Fibroblast of pulmonary artery (primary cell): Measurements from ENCODE around the gene MOB3C.

Experiments used
- DNase-seq: peaks from one replicate; pipeline ENCODE4 v3.0.0-alpha.2; 2010; ENCODE audit warnings: low read depth
- H3K4me3 ChIP-seq: replicated peaks from 2 replicates; pipeline ENCODE4 v1.5.1; 2011; ENCODE audit warnings: low read depth, mild to moderate bottlenecking, control low read depth, low read length, moderate library complexity
- TF ChIP-seq, protein P1 (sequence below): IDR thresholded peaks from 2 replicates; pipeline ENCODE4 v1.5.1; 2011; ENCODE audit warnings: mild to moderate bottlenecking, control low read depth, low read length, inconsistent platforms; ENCODE audit errors: missing control alignments

Gene MOB3C

DNA sequence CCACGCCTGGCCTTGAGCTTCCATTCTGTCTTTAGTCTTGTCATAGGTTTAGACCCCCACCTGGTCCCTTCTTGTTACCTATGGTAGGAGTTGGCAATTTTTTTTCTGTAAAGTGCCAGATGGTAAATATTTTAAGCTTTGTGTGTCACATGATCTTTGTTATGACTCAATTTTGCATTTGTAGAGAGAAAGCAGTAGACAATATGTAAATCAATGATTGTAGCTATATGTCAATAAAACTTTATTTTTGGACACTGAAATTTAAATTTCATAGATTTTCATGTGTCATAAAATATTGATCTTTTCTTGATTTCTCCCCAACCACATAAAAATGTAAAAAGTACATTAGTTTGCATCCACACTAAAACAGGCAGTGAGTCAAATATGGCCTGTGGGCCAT lies 20.6 kb downstream of the MOB3C start:
- H3K4me3 ChIP-seq = no peak overlapping the region
- DNase-seq = no peak
- TF ChIP-seq, protein P1, sequence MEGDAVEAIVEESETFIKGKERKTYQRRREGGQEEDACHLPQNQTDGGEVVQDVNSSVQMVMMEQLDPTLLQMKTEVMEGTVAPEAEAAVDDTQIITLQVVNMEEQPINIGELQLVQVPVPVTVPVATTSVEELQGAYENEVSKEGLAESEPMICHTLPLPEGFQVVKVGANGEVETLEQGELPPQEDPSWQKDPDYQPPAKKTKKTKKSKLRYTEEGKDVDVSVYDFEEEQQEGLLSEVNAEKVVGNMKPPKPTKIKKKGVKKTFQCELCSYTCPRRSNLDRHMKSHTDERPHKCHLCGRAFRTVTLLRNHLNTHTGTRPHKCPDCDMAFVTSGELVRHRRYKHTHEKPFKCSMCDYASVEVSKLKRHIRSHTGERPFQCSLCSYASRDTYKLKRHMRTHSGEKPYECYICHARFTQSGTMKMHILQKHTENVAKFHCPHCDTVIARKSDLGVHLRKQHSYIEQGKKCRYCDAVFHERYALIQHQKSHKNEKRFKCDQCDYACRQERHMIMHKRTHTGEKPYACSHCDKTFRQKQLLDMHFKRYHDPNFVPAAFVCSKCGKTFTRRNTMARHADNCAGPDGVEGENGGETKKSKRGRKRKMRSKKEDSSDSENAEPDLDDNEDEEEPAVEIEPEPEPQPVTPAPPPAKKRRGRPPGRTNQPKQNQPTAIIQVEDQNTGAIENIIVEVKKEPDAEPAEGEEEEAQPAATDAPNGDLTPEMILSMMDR = no peak

DNA sequence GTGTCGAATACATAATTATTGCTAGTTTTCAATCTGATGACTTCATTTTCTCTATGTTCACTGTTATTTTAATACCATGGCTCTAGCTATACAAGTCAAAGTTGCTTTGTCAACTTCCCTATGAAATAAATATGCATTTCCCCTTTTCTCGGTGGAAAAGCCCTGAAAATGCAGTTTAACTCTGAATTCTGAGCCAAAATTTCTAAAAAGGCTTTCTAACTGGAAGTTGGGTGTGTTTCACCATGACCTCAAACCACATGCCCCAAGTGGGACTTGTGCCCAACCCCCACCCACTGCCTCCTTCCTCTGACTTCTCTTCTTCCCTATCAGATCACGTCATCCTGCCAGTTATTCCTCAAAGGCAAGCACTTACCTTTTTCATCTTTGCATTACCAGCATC lies 21.5 kb downstream of the MOB3C start:
- no peak for DNase-seq

DNA sequence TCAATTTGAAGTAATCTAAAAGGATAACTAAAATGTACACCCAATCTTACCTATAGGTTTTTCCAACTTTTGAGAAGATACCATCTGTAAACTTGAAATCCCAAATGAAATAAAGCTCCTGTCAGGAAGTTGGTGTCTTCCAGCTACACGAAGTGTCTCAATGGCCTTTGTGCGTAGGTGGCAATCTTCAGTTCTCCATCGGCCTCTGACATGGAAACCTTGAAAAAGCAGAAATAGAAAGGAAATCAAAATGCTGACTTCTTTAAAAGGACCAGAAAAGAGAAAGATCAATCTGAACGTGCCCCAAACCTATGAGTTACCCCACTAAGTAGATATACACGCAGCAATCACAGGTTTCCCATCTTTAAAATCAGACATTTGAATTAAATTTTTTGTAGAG lies 22.5 kb downstream of the MOB3C start:
- TF ChIP-seq, protein P1 = no peak
- H3K4me3 ChIP-seq = no peak overlapping the region
- no peak for DNase-seq

More for the DNA sequence above, 21.5 kb downstream of the MOB3C start:
- H3K4me3 ChIP-seq = no peak overlapping the region
- TF ChIP-seq, protein P1 = no peak

DNA sequence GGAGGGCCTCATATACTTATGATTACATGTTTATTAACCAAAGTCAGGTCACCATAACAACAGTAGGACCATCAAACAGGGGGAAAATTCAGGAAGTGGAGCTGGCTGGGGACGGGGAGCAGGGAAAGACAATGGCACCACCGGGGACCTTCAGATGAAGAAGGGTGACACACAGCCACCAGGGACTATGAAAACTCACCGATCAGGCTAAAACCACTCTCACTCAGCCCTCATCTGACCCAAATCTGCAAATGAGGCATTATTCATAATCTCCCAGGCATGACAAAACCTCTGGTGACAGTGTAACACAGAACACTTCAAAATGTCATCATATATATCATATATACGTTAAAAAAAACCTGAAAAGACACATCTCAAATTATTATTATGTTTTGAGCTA lies 23.8 kb downstream of the MOB3C start:
- no peak for DNase-seq
- no peak overlapping the region for H3K4me3 ChIP-seq
- TF ChIP-seq, protein P1 = no peak

DNA sequence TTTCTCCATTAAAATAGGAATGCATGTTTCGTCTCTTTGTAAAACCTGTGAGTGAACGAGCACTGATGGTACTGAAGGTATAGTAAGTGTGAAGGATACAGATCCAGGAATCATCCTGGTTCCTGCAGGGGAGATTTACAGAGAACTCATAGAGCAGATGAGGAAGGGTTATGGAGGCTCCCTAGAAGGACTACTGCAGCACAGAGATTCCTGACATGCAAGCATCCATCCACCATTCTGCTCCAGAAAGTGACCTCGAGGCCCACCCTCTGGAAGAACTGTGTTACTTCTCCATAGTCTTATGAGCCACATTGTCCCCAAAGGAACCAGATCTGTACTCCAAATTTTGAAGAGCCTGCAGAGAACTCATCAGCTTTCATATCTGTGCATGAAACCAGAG lies 27.1 kb downstream of the MOB3C start:
- H3K4me3 ChIP-seq = no peak overlapping the region
- DNase-seq = no peak
- TF ChIP-seq, protein P1 = no peak

DNA sequence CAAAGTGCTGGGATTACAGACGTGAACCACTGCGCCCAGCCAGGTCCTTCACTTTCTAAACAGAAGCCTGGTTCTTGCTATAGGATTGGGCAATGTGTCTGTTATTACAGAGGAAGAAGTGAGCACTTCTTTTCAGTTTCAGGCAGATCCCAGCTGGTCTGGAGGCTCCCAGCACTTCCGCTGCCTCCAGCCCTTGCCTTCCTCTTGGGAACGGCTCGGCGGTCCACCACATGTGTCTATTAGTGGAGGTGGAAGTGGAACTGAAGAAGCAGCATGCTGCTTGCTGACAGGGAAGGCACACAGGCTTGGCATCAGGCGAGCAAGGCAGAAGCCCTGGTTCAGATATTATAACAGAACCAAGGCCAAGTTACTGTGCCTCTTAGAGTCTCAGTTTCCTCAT lies 29.5 kb downstream of the MOB3C start:
- DNase-seq = no peak
- H3K4me3 ChIP-seq = no peak overlapping the region
- TF ChIP-seq, protein P1 = no peak

DNA sequence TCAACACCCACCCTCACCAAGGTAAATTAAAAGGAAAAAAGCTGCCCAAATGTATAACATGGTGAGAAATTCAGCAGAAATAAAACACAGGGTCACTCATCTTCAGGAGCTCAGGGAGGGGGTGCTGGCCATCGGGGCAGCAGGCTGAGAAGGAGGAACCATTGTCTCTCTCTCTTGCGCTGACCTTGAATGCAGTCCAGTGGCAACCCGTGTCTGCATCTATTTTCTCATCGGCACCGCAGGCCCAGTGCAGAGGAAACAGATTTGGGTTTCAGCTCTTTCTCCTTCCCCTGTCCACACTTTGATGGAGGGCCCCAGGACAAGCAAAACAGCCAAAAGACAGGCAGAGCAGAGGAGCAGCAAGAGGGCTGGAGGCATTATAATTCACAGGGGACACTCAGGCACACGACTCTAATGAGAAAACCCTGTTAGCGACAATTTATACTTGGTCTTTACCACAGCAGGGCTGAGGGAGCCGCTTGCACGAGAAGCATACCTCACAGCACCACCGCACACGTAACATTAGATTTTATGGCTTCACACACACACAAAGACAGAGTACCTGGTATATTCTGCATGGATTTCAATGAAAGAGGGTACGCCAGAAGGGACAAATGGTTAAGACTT lies 31.2 kb downstream of the MOB3C start:
- H3K4me3 ChIP-seq = no peak overlapping the region
- TF ChIP-seq, protein P1 = no peak
- DNase-seq = no peak
